Activated T-cell treated with anti-CD3 and anti-CD28 coated beads, Interleukin-2, amount 50 U/mL, for 24 hours (primary cell): ENCODE data around the gene MAFB.

Experiments
- DNase-seq: peaks from one replicate; pipeline ENCODE4 v3.0.0-alpha.2; 2020
- H3K27ac Mint-ChIP-seq: 2 replicates; pipeline ENCODE4 v1.8.0; 2020; ENCODE audit warnings: mild to moderate bottlenecking, mixed read lengths
- H3K27me3 Mint-ChIP-seq: 2 replicates; pipeline ENCODE4 v1.8.0; 2020; ENCODE audit warnings: mixed read lengths
- H3K36me3 Mint-ChIP-seq: 2 replicates; pipeline ENCODE4 v1.8.0; 2020; ENCODE audit warnings: low read depth, mixed read lengths
- H3K4me1 Mint-ChIP-seq: 2 replicates; pipeline ENCODE4 v1.8.0; 2020; ENCODE audit warnings: low read depth, mixed read lengths
- H3K4me3 Mint-ChIP-seq: 2 replicates; pipeline ENCODE4 v1.8.0; 2020; ENCODE audit warnings: mild to moderate bottlenecking, moderate library complexity, mixed read lengths
- H3K9me3 Mint-ChIP-seq: 2 replicates; pipeline ENCODE4 v1.8.0; 2020; ENCODE audit warnings: mixed read lengths

The MAFB gene

GRCh38 chr20:40691566-40692239, 2.7 kb upstream of the MAFB start:
- H3K27ac Mint-ChIP-seq: no peak overlapping the region
- H3K9me3 Mint-ChIP-seq: no peaks in the 10 kb centered on the region
- H3K4me3 Mint-ChIP-seq: no peak overlapping the region
- peaks cover 14% of the 10 kb centered on the region for H3K4me1 Mint-ChIP-seq
- peaks cover 94% of the 10 kb centered on the region for H3K27me3 Mint-ChIP-seq
- no peak for DNase-seq
- H3K36me3 Mint-ChIP-seq: no peaks in the 10 kb centered on the region

GRCh38 chr20:40690836-40691565, 2.0 kb upstream of the MAFB start:
- Mint-ChIP-seq H3K27me3 (peaks cover 94% of the 10 kb centered on the region), H3K36me3 (no peaks in the 10 kb centered on the region), H3K4me3 (no peak overlapping the region), H3K4me1 (peaks cover 14% of the 10 kb centered on the region), H3K27ac (no peak overlapping the region), H3K9me3 (no peaks in the 10 kb centered on the region)
- DNase-seq: no peak

- no peaks in the 10 kb centered on the region for H3K36me3 Mint-ChIP-seq
- no peaks in the 10 kb centered on the region for H3K9me3 Mint-ChIP-seq
- peak overlapping the region; percentile 50 for H3K27ac Mint-ChIP-seq
- H3K4me3 Mint-ChIP-seq: peak overlapping the region; percentile 70
- peaks cover 94% of the 10 kb centered on the region for H3K27me3 Mint-ChIP-seq
- peak; percentile 81 for DNase-seq
- H3K4me1 Mint-ChIP-seq: peaks cover 14% of the 10 kb centered on the region
Observed at GRCh38 chr20:40689943-40690835, 1.2 kb upstream of the MAFB start.

- Mint-ChIP-seq H3K4me1 (peaks cover 19% of the 10 kb centered on the region), H3K27ac (peak overlapping the region; percentile 59), H3K9me3 (no peaks in the 10 kb centered on the region), H3K27me3 (peaks cover 94% of the 10 kb centered on the region), H3K4me3 (peak overlapping the region; percentile 61), H3K36me3 (no peaks in the 10 kb centered on the region)
- peak; percentile 37 for DNase-seq
Observed at GRCh38 chr20:40688129-40689099, 622 bp downstream of the MAFB start.

DNA sequence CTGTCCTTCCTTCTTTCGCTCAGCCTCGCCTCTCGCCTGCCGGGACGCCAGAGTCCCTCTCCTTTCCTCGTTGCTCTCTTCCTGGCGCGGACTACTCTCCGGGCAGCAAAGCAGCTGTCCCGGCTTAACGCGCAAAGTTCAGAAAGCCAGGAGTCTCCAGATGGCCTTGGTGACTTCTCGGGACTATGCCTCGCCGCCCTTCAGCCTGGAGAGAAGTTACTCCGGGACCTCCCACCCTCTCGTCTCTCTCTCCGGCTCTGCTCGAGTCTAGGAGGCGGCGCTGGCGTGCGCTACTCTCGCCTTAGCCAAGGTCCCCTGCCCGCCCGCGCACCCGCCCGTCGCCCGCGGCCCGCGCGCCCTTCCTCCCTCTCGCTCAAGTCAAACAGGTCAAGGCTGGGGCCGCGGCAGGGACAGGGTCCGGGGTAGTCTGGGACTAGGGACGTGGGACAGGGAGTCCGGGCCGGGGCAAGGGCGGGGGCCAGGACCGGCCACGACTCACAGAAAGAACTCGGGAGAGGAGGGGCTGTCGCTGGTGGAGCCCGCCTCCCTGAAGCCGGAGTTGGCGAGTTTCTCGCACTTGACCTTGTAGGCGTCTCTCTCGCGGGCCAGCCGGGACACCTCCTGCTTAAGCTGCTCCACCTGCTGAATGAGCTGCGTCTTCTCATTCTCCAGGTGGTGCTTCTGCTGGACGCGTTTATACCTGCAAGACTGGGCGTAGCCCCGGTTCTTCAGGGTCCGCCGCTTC, 1.5 kb downstream of the MAFB start:
- peaks cover 23% of the 10 kb centered on the region for H3K4me1 Mint-ChIP-seq
- H3K4me3 Mint-ChIP-seq: no peak overlapping the region
- peaks cover 92% of the 10 kb centered on the region for H3K27me3 Mint-ChIP-seq
- no peaks in the 10 kb centered on the region for H3K36me3 Mint-ChIP-seq
- H3K27ac Mint-ChIP-seq: no peak overlapping the region
- no peaks in the 10 kb centered on the region for H3K9me3 Mint-ChIP-seq
- DNase-seq: no peak

- no peak overlapping the region for H3K4me3 Mint-ChIP-seq
- H3K36me3 Mint-ChIP-seq: no peaks in the 10 kb centered on the region
- H3K4me1 Mint-ChIP-seq: peaks cover 23% of the 10 kb centered on the region
- DNase-seq: no peak
- H3K27ac Mint-ChIP-seq: no peak overlapping the region
- H3K27me3 Mint-ChIP-seq: peaks cover 92% of the 10 kb centered on the region
- H3K9me3 Mint-ChIP-seq: no peaks in the 10 kb centered on the region
Observed at GRCh38 chr20:40686893-40687292, 2.1 kb downstream of the MAFB start.

- no peak overlapping the region for H3K27ac Mint-ChIP-seq
- DNase-seq: no peak
- no peaks in the 10 kb centered on the region for H3K36me3 Mint-ChIP-seq
- H3K9me3 Mint-ChIP-seq: no peaks in the 10 kb centered on the region
- H3K4me1 Mint-ChIP-seq: peaks cover 23% of the 10 kb centered on the region
- H3K27me3 Mint-ChIP-seq: peaks cover 92% of the 10 kb centered on the region
- H3K4me3 Mint-ChIP-seq: no peak overlapping the region
Observed at GRCh38 chr20:40686434-40686882, 2.6 kb downstream of the MAFB start.

DNA sequence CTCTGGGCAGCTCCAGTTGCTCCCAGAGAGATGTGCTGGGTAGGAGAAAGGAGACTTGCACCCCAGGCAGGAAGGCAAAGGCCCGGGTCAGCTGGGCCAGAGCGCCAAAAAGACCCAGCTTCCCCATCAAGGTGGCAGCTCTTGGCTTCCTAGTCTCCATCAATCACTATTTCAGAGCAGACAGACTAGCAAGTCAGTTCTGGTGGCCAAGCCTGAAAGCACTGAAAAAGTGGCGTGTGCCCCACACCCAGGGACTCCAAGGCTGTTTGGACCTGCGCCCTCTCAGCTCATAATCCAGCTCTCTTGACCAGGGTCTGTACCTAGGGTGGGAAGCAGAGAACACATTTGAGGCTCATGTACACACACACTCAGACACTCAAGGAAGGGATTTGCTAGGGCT, 3.7 kb downstream of the MAFB start:
- H3K36me3 Mint-ChIP-seq: no peaks in the 10 kb centered on the region
- peaks cover 90% of the 10 kb centered on the region for H3K27me3 Mint-ChIP-seq
- H3K9me3 Mint-ChIP-seq: no peaks in the 10 kb centered on the region
- no peak for DNase-seq
- H3K4me1 Mint-ChIP-seq: peaks cover 20% of the 10 kb centered on the region
- H3K27ac Mint-ChIP-seq: no peak overlapping the region
- no peak overlapping the region for H3K4me3 Mint-ChIP-seq

- Mint-ChIP-seq H3K4me3 (no peak overlapping the region), H3K4me1 (peaks cover 14% of the 10 kb centered on the region), H3K9me3 (no peaks in the 10 kb centered on the region), H3K27me3 (peaks cover 89% of the 10 kb centered on the region), H3K36me3 (no peaks in the 10 kb centered on the region), H3K27ac (no peak overlapping the region)
- DNase-seq: no peak
Observed at GRCh38 chr20:40683894-40684268, 5.2 kb downstream of the MAFB start.

- Mint-ChIP-seq H3K36me3 (no peaks in the 10 kb centered on the region), H3K9me3 (no peaks in the 10 kb centered on the region), H3K27ac (no peak overlapping the region), H3K4me3 (no peak overlapping the region), H3K27me3 (peaks cover 90% of the 10 kb centered on the region), H3K4me1 (peaks cover 11% of the 10 kb centered on the region)
- no peak for DNase-seq
Observed at GRCh38 chr20:40683221-40683893, 5.7 kb downstream of the MAFB start.

GRCh38 chr20:40682104-40682981, 6.7 kb downstream of the MAFB start:
- Mint-ChIP-seq H3K36me3 (no peaks in the 10 kb centered on the region), H3K27ac (no peak overlapping the region), H3K4me1 (peaks cover 9% of the 10 kb centered on the region), H3K27me3 (peaks cover 86% of the 10 kb centered on the region), H3K4me3 (no peak overlapping the region), H3K9me3 (no peaks in the 10 kb centered on the region)
- DNase-seq: no peak

- no peak for DNase-seq
- Mint-ChIP-seq H3K27ac (no peak overlapping the region), H3K4me1 (peaks cover 9% of the 10 kb centered on the region), H3K4me3 (no peak overlapping the region), H3K27me3 (peaks cover 86% of the 10 kb centered on the region), H3K9me3 (no peaks in the 10 kb centered on the region), H3K36me3 (no peaks in the 10 kb centered on the region)
Observed at GRCh38 chr20:40681684-40682083, 7.4 kb downstream of the MAFB start.
